Endothelial cell of umbilical vein (primary cell): ENCODE measurements around the gene CERK.

Experiments used
- CTCF ChIP-seq, 2 donors: IDR thresholded peaks; 1 replicate in 1 of 2; 2 replicates in 1 of 2; pipeline ENCODE4 v1.5.1; 2011; ENCODE audit warnings: low read length in 2 of 2, mild to moderate bottlenecking in 2 of 2, moderate library complexity in 2 of 2, control low read depth in 1 of 2, inconsistent platforms in 1 of 2, low read depth in 1 of 2; ENCODE audit not compliant: insufficient read depth in 1 of 2; ENCODE audit errors: extremely low read depth in 1 of 2
- EZH2 ChIP-seq: IDR thresholded peaks from 2 replicates; pipeline ENCODE4 v1.6.1; 2012; ENCODE audit warnings: borderline replicate concordance, low read depth, mild to moderate bottlenecking, moderate library complexity, low read length, inconsistent platforms; ENCODE audit not compliant: severe bottlenecking
- POLR2AphosphoS5 ChIP-seq: IDR thresholded peaks from 2 replicates; pipeline ENCODE4 v1.6.1; 2012; ENCODE audit warnings: low read depth, mild to moderate bottlenecking, control low read depth, low read length, moderate library complexity; ENCODE audit not compliant: insufficient read depth

- TF ChIP-seq CTCF (IDR thresholded peaks at IDR 0.05; ENCODE audit: extremely low read depth in 1 of 2, insufficient read depth in 1 of 2, low read depth in 1 of 2, low read length in 2 of 2) (no peak), EZH2 (no peak), POLR2AphosphoS5 (no peak)
Measured at GRCh38 chr22:46748206-46748907, 10.3 kb upstream of the CERK start.
